Neural cell (in vitro differentiated cells): ENCODE measurements around the gene OR9A4.

Source experiments
- EP300 ChIP-seq: fragments of 450-650 bp; conservative IDR thresholded peaks from 2 replicates; pipeline ENCODE4 v1.6.1; 2014; ENCODE audit warnings: antibody characterized with exemption, mild to moderate bottlenecking, moderate library complexity; ENCODE audit not compliant: poor library complexity, severe bottlenecking
- EZH2 ChIP-seq: fragments of 200-600, 300-800 bp; shearing (Covaris generic), sonication (generic); IDR thresholded peaks from 2 replicates; pipeline ENCODE4 v1.6.1; 2014; ENCODE audit warnings: antibody characterized with exemption, low read length, borderline replicate concordance, mild to moderate bottlenecking; ENCODE audit not compliant: insufficient read depth, poor library complexity, severe bottlenecking
- SMC3 ChIP-seq: fragments of 450-650 bp; conservative IDR thresholded peaks from 2 replicates; pipeline ENCODE4 v1.6.1; 2014; ENCODE audit warnings: antibody characterized with exemption, mild to moderate bottlenecking, moderate library complexity; ENCODE audit not compliant: poor library complexity
- TAF1 ChIP-seq: IDR thresholded peaks from 2 replicates; pipeline ENCODE4 v1.6.1; 2012; ENCODE audit warnings: low read depth
- TF ChIP-seq, protein P1 (sequence below): fragments of 450-650 bp; IDR thresholded peaks from 2 replicates; pipeline ENCODE4 v1.5.1; 2014; ENCODE audit warnings: antibody characterized with exemption, mild to moderate bottlenecking, moderate library complexity; ENCODE audit not compliant: poor library complexity, severe bottlenecking
- TF ChIP-seq, protein P2 (sequence below): IDR thresholded peaks from 2 replicates; pipeline ENCODE4 v1.6.1; 2012; ENCODE audit warnings: borderline replicate concordance

DNA sequence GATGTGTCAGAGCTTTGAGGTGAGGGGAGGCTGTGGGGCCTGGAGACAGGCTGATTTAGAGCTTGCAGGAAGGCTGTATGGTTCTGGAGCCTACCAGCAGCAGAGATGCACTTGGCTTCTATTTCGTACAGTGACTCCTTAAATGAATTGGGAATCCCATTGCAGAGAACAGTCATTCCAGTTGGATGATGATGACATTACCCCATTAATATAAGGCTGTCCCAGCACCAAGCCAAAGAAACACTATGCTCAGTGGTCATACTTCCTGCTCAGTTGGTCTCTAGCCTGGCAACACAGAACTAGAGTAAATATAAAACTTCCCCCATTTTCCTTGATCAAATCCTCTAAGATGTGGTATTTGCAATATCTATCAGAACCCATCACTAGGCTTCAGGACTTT lies 36.3 kb downstream of the OR9A4 start:
- TF ChIP-seq EZH2 (no peak), TAF1 (no peak), EP300 (no peak), SMC3 (no peak)
- TF ChIP-seq, protein P1, sequence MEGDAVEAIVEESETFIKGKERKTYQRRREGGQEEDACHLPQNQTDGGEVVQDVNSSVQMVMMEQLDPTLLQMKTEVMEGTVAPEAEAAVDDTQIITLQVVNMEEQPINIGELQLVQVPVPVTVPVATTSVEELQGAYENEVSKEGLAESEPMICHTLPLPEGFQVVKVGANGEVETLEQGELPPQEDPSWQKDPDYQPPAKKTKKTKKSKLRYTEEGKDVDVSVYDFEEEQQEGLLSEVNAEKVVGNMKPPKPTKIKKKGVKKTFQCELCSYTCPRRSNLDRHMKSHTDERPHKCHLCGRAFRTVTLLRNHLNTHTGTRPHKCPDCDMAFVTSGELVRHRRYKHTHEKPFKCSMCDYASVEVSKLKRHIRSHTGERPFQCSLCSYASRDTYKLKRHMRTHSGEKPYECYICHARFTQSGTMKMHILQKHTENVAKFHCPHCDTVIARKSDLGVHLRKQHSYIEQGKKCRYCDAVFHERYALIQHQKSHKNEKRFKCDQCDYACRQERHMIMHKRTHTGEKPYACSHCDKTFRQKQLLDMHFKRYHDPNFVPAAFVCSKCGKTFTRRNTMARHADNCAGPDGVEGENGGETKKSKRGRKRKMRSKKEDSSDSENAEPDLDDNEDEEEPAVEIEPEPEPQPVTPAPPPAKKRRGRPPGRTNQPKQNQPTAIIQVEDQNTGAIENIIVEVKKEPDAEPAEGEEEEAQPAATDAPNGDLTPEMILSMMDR, result no peak
- TF ChIP-seq, protein P2, sequence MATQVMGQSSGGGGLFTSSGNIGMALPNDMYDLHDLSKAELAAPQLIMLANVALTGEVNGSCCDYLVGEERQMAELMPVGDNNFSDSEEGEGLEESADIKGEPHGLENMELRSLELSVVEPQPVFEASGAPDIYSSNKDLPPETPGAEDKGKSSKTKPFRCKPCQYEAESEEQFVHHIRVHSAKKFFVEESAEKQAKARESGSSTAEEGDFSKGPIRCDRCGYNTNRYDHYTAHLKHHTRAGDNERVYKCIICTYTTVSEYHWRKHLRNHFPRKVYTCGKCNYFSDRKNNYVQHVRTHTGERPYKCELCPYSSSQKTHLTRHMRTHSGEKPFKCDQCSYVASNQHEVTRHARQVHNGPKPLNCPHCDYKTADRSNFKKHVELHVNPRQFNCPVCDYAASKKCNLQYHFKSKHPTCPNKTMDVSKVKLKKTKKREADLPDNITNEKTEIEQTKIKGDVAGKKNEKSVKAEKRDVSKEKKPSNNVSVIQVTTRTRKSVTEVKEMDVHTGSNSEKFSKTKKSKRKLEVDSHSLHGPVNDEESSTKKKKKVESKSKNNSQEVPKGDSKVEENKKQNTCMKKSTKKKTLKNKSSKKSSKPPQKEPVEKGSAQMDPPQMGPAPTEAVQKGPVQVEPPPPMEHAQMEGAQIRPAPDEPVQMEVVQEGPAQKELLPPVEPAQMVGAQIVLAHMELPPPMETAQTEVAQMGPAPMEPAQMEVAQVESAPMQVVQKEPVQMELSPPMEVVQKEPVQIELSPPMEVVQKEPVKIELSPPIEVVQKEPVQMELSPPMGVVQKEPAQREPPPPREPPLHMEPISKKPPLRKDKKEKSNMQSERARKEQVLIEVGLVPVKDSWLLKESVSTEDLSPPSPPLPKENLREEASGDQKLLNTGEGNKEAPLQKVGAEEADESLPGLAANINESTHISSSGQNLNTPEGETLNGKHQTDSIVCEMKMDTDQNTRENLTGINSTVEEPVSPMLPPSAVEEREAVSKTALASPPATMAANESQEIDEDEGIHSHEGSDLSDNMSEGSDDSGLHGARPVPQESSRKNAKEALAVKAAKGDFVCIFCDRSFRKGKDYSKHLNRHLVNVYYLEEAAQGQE, result no peak
